Neural cell (in vitro differentiated cells): ENCODE results near the gene TMEM164. TPM values are rescaled to one million over a fixed set of nuclear protein-coding genes. Genes with fewer than 3 reads are reported as not detected.

ENCODE experiments used
- H2AFZ ChIP-seq: fragments of 200-600, 300-800 bp; sonication (generic), shearing (Covaris generic); 2 replicates; pipeline ENCODE4 v1.6.0; 2014; ENCODE audit warnings: low read depth, mild to moderate bottlenecking, antibody characterized with exemption, low read length, moderate library complexity
- H3F3A ChIP-seq: fragments of 200-600 bp; shearing (Covaris generic); 2 replicates; pipeline ENCODE4 v1.6.1; 2016; ENCODE audit warnings: mild to moderate bottlenecking, moderate library complexity, mixed read lengths, antibody characterized with exemption, low read length; ENCODE audit not compliant: insufficient read depth, poor library complexity, severe bottlenecking
- H3K27ac ChIP-seq: fragments of 200-600, 300-800 bp; sonication (generic), shearing (Covaris generic); 2 replicates; pipeline ENCODE4 v1.5.1; 2014; ENCODE audit warnings: mild to moderate bottlenecking, low read length, moderate library complexity
- H3K27me3 ChIP-seq: fragments of 300-800, 200-600 bp; sonication (generic), shearing (Covaris generic); 2 replicates; pipeline ENCODE4 v1.6.0; 2014; ENCODE audit warnings: mild to moderate bottlenecking, low read depth, low read length, moderate library complexity; ENCODE audit not compliant: insufficient read depth
- H3K36me3 ChIP-seq: fragments of 300-800, 200-600 bp; sonication (generic), shearing (Covaris generic); 2 replicates; pipeline ENCODE4 v1.5.1; 2014; ENCODE audit warnings: mild to moderate bottlenecking, antibody characterized with exemption, low read length, moderate library complexity; ENCODE audit not compliant: insufficient read depth
- H3K4me2 ChIP-seq: fragments of 300-800, 200-600 bp; sonication (generic), shearing (Covaris generic); 2 replicates; pipeline ENCODE4 v1.6.0; 2014; ENCODE audit warnings: mild to moderate bottlenecking, low read length
- H3K4me3 ChIP-seq: fragments of 300-800, 200-600 bp; sonication (generic), shearing (Covaris generic); 2 replicates; pipeline ENCODE4 v1.5.1; 2014; ENCODE audit warnings: mild to moderate bottlenecking, low read length, moderate library complexity
- H3K79me2 ChIP-seq: fragments of 200-600 bp; shearing (Covaris generic); replicated peaks from 2 replicates; pipeline ENCODE4 v1.6.0; 2014; ENCODE audit warnings: mild to moderate bottlenecking, low read length, moderate library complexity; ENCODE audit not compliant: insufficient read depth
- H3K9ac ChIP-seq: fragments of 300-800, 200-600 bp; sonication (generic), shearing (Covaris generic); 2 replicates; pipeline ENCODE4 v1.6.1; 2016; ENCODE audit warnings: mild to moderate bottlenecking, low read length, mixed read lengths
- H3K9me2 ChIP-seq: fragments of 200-600 bp; shearing (Covaris generic); 2 replicates; pipeline ENCODE4 v1.6.1; 2016; ENCODE audit warnings: mild to moderate bottlenecking, low read length, mixed read lengths; ENCODE audit not compliant: insufficient read depth
- H3K9me3 ChIP-seq: fragments of 200-600, 300-800 bp; sonication (generic), shearing (Covaris generic); 2 replicates; pipeline ENCODE4 v1.6.1; 2016; ENCODE audit warnings: mild to moderate bottlenecking, mixed run types, low read length, moderate library complexity, mixed read lengths
- H4K20me1 ChIP-seq: fragments of 200-600 bp; shearing (Covaris generic); 2 replicates; pipeline ENCODE4 v1.6.1; 2016; ENCODE audit warnings: mild to moderate bottlenecking, mixed run types; ENCODE audit not compliant: insufficient read depth
- CTCF ChIP-seq: fragments of 450-650 bp; IDR thresholded peaks from 2 replicates; pipeline ENCODE4 v1.5.1; 2014; ENCODE audit warnings: antibody characterized with exemption, mild to moderate bottlenecking, moderate library complexity; ENCODE audit not compliant: poor library complexity, severe bottlenecking
- EP300 ChIP-seq: fragments of 450-650 bp; conservative IDR thresholded peaks from 2 replicates; pipeline ENCODE4 v1.6.1; 2014; ENCODE audit warnings: antibody characterized with exemption, mild to moderate bottlenecking, moderate library complexity; ENCODE audit not compliant: poor library complexity, severe bottlenecking
- EZH2 ChIP-seq: fragments of 200-600, 300-800 bp; shearing (Covaris generic), sonication (generic); IDR thresholded peaks from 2 replicates; pipeline ENCODE4 v1.6.1; 2014; ENCODE audit warnings: antibody characterized with exemption, low read length, borderline replicate concordance, mild to moderate bottlenecking; ENCODE audit not compliant: insufficient read depth, poor library complexity, severe bottlenecking
- MXI1 ChIP-seq: fragments of 450-650 bp; conservative IDR thresholded peaks from 2 replicates; pipeline ENCODE4 v1.6.1; 2014; ENCODE audit warnings: antibody characterized with exemption, mild to moderate bottlenecking; ENCODE audit not compliant: poor library complexity, severe bottlenecking
- POLR2AphosphoS5 ChIP-seq: IDR thresholded peaks from 2 replicates; pipeline ENCODE4 v1.6.1; 2012
- RAD21 ChIP-seq: fragments of 450-650 bp; conservative IDR thresholded peaks from 2 replicates; pipeline ENCODE4 v1.6.1; 2014; ENCODE audit warnings: antibody characterized with exemption, mild to moderate bottlenecking, moderate library complexity
- REST ChIP-seq: IDR thresholded peaks from 2 replicates; pipeline ENCODE4 v1.6.1; 2012; ENCODE audit warnings: borderline replicate concordance
- SMC3 ChIP-seq: fragments of 450-650 bp; conservative IDR thresholded peaks from 2 replicates; pipeline ENCODE4 v1.6.1; 2014; ENCODE audit warnings: antibody characterized with exemption, mild to moderate bottlenecking, moderate library complexity; ENCODE audit not compliant: poor library complexity
- TAF1 ChIP-seq: IDR thresholded peaks from 2 replicates; pipeline ENCODE4 v1.6.1; 2012; ENCODE audit warnings: low read depth
- polyA plus RNA-seq: library from polyadenylated mRNA; depleted of rRNA; stranded (reverse); fragments of >200 nt; gene quantifications from 2 replicates; pipeline ENCODE4 v1.2.3, GENCODE V29; 2014

TMEM164 gene
- polyA plus RNA-seq, 1 donor from 2014 or later, result 52.8 TPM

DNA sequence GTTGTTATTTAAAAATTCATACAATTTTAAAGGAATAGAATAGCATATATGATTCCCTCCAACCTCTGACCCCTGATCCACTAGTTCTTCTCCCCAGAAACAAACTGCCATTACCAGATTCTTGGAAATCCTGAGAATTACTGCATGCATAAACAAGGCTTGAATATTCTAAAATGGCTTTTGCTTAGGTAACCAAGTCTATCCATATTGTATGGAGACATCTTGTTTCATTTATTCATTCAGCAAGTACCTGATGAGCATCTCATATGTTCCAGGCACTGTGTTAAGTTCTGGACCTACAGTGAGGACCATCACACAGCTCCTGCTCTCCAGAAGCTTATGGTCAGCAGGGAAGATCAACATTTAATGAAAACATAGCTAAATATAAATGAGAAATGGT lies 49.4 kb downstream of the TMEM164 start:
- TF ChIP-seq POLR2AphosphoS5, result no peak
- no peak for TF ChIP-seq EP300
- TF ChIP-seq SMC3, result no peak
- TF ChIP-seq EZH2, result no peak
- no peak for TF ChIP-seq RAD21
- no peak for TF ChIP-seq CTCF
- no peak for TF ChIP-seq REST
- TF ChIP-seq TAF1, result no peak
- TF ChIP-seq MXI1, result no peak
- H3K9me3 ChIP-seq, result no peaks in the 10 kb centered on the region
- H3K27me3 ChIP-seq, result no peaks in the 10 kb centered on the region
- H3K9ac ChIP-seq, result no peak overlapping the region
- no peak overlapping the region for H3K4me2 ChIP-seq
- H3K9me2 ChIP-seq, result no peaks in the 10 kb centered on the region
- no peaks in the 10 kb centered on the region for H3F3A ChIP-seq
- H2AFZ ChIP-seq, result no peak overlapping the region
- H3K27ac ChIP-seq, result no peak overlapping the region
- no peak overlapping the region for H3K4me3 ChIP-seq
- no peaks in the 10 kb centered on the region for H3K36me3 ChIP-seq
- H4K20me1 ChIP-seq, result no peaks in the 10 kb centered on the region
- no peaks in the 10 kb centered on the region for H3K79me2 ChIP-seq

DNA sequence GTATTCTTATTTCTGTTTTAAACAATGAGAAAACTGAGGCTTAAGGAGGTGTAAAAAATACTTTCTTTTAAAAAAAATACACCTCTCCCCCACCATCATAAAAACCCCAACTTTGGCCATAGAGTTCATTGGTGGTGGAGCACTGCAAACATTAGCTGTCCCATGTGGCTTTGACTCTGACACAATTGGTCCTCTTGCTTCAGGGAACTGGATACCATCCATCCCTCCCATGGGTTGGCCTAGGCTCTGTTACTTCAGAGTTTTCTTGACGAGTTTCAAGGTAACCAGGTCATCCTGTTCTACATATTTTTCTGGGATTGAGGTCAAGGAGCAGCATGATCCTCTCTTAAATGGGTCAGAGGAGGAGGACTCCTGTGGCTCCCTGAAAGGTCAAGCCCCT lies 50.5 kb downstream of the TMEM164 start:
- no peaks in the 10 kb centered on the region for H3K27me3 ChIP-seq

More for the DNA sequence above, 50.5 kb downstream of the TMEM164 start:
- Histone ChIP-seq H3K4me2 (no peak overlapping the region), H3K9me3 (no peaks in the 10 kb centered on the region), H3K9ac (no peak overlapping the region), H3K27ac (no peak overlapping the region), H3K36me3 (no peaks in the 10 kb centered on the region), H3K79me2 (no peaks in the 10 kb centered on the region), H2AFZ (no peak overlapping the region), H4K20me1 (no peaks in the 10 kb centered on the region), H3K9me2 (no peaks in the 10 kb centered on the region), H3F3A (no peaks in the 10 kb centered on the region), H3K4me3 (no peak overlapping the region)
- TF ChIP-seq REST (no peak), EP300 (no peak), TAF1 (no peak), EZH2 (no peak), CTCF (no peak), RAD21 (no peak), SMC3 (no peak), MXI1 (no peak), POLR2AphosphoS5 (no peak)
